Measurements from ENCODE around the gene CCDC136. TPM values are rescaled to one million over a fixed set of nuclear protein-coding genes. Genes with fewer than 3 reads are reported as not detected.

The CCDC136 gene
- polyA plus RNA-seq, 1 of the 3 experiments (the other 2 are of a cell fraction): 48.4 TPM

DNA sequence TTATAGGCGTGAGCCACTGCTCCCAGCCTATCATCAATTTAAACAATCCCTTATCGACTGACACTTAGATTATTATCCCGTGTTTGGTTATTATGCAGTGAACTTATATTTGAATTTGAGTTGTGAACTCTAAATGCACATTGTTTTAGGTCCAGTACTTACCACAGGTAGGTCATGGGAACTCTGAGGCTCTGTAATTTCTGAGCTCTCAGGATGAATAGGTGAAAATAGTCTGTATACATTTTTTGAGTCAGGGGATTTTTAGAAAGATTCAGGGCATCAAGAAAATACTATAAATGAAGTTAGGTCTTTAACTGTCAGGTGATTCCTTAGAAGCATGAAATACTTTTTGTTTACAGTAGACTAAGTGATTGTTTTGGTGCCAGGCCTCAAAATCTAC lies 8.8 kb downstream of the CCDC136 start (continued):
- TF ChIP-seq, protein P1, sequence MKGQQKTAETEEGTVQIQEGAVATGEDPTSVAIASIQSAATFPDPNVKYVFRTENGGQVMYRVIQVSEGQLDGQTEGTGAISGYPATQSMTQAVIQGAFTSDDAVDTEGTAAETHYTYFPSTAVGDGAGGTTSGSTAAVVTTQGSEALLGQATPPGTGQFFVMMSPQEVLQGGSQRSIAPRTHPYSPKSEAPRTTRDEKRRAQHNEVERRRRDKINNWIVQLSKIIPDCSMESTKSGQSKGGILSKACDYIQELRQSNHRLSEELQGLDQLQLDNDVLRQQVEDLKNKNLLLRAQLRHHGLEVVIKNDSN (IDR thresholded peaks at IDR 0.05; ENCODE audit: borderline replicate concordance, low read depth): no peak
- TF ChIP-seq SIN3A (IDR thresholded peaks at IDR 0.05; ENCODE audit: borderline replicate concordance, low read depth, low read length): no peak
- TF ChIP-seq GATA2 (CRISPR knock-in tag; IDR thresholded peaks at IDR 0.05): no peak
- TF ChIP-seq, protein P2, sequence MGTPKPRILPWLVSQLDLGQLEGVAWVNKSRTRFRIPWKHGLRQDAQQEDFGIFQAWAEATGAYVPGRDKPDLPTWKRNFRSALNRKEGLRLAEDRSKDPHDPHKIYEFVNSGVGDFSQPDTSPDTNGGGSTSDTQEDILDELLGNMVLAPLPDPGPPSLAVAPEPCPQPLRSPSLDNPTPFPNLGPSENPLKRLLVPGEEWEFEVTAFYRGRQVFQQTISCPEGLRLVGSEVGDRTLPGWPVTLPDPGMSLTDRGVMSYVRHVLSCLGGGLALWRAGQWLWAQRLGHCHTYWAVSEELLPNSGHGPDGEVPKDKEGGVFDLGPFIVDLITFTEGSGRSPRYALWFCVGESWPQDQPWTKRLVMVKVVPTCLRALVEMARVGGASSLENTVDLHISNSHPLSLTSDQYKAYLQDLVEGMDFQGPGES (IDR thresholded peaks at IDR 0.05; ENCODE audit: low read depth, low read length): no peak

DNA sequence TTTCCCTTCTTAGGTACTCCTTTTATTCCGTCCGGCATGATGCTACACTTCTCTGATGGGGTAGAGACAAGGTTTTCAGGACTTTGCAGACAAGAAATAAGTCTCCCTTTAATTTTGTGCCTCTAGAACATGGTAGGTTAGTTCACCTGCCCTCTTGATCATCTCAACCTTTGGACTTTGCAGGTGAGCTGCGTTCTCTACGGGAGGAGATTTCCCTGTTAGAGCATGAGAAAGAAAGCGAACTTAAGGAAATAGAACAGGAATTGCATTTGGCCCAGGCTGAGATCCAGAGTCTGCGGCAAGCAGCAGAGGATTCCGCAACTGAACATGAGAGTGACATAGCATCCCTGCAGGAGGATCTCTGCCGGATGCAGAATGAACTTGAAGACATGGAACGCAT lies 9.2 kb downstream of the CCDC136 start:
- Histone ChIP-seq H3K9me3 (no peaks in the 10 kb centered on the region), H3K27ac (ENCODE audit: low read depth in 2 of 2, low read length in 1 of 2) (no peak overlapping the region), H4K20me1 (ENCODE audit: insufficient read depth) (no peaks in the 10 kb centered on the region), H3K4me2 (no peak overlapping the region), H3K27me3 (ENCODE audit: insufficient read depth) (no peaks in the 10 kb centered on the region), H3K79me2 (ENCODE audit: insufficient read depth) (no peaks in the 10 kb centered on the region), H3K36me3 (replicated peaks in 1 of 2; ENCODE audit: control insufficient read depth in 1 of 2, insufficient read depth in 2 of 2, low read length in 1 of 2) (peaks cover 28 to 36% of the 10 kb centered on the region in 2 experiments), H3F3A (replicated peaks; ENCODE audit: insufficient read depth) (peaks cover 4% of the 10 kb centered on the region), H3K9ac (no peak overlapping the region), H2AFZ (ENCODE audit: low read depth) (no peak overlapping the region), H3K4me3 (ENCODE audit: low read depth in 2 of 2, low read length in 1 of 2) (no peak overlapping the region), H3K4me1 (ENCODE audit: control insufficient read depth in 1 of 2, insufficient read depth in 2 of 2, low read depth in 1 of 2, low read length in 1 of 2) (0 out of 4 replicates have a peak, but pooled peaks cover 0 to 3% of the 10 kb centered on the region in 2 experiments), H3K9me2 (no peaks in the 10 kb centered on the region)
- 98% methylated on average over 9 of the region's 9 CpGs for WGBS (ENCODE audit: low lambda C conversion rate)
- POLR2A ChIA-PET: no interaction called here
- CTCF ChIA-PET: interaction anchor here (0.6 to 1.3 kb wide), 2 partner anchors 10 to 129 kb away, joined by 3 read pairs; no protein-coding TSS in a partner anchor
- DNase-seq: no peak
- TF ChIP-seq CHD2 (IDR thresholded peaks at IDR 0.05; ENCODE audit: low read length, partially characterized antibody) (no peak), RFX5 (IDR thresholded peaks at IDR 0.05; ENCODE audit: low read length) (no peak), MXI1 (IDR thresholded peaks at IDR 0.05; ENCODE audit: low read depth, low read length) (no peak), EZH2phosphoT487 (IDR thresholded peaks at IDR 0.05; ENCODE audit: borderline replicate concordance, low read depth) (no peak), RAD21 (IDR thresholded peaks at IDR 0.05; ENCODE audit: low read length) (no peak)
- TF ChIP-seq, protein P1 (IDR thresholded peaks at IDR 0.05; ENCODE audit: borderline replicate concordance, low read depth): no peak
- TF ChIP-seq, protein P3, sequence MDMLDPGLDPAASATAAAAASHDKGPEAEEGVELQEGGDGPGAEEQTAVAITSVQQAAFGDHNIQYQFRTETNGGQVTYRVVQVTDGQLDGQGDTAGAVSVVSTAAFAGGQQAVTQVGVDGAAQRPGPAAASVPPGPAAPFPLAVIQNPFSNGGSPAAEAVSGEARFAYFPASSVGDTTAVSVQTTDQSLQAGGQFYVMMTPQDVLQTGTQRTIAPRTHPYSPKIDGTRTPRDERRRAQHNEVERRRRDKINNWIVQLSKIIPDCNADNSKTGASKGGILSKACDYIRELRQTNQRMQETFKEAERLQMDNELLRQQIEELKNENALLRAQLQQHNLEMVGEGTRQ (IDR thresholded peaks at IDR 0.05; ENCODE audit: borderline replicate concordance, low read depth, low read length): no peak
